ENCODE results near the gene GRAMD1C. TPM values are rescaled to one million over a fixed set of nuclear protein-coding genes. Genes with fewer than 3 reads are reported as not detected.

GRAMD1C gene
- 3.2 and 19.9 TPM in 2 replicates for total RNA-seq (2014; rRNA removed; shearing (Covaris generic))
- polyA plus RNA-seq (2016; fragmentation: Nextera tagmentation; extraction: Ambion mirVana) = 6.0 and 6.4 TPM in 2 replicates

- no peaks in the 10 kb centered on the region for H3K4me1 ChIP-seq (ENCODE audit: insufficient read depth)
- WGBS, 2 experiments (ENCODE audit: low coverage in 1 of 2, low lambda C conversion rate in 2 of 2, missing lambda C conversion rate in 2 of 2) = 0 to 1% methylated on average over 42 to 45 of the region's 48 CpGs
- peak within 1 kb of the TSS; percentile 85 for H3K9ac ChIP-seq
- TF ChIP-seq EZH2phosphoT487 (IDR thresholded peaks at IDR 0.05; ENCODE audit: insufficient read depth, low read depth) = no peak
- H4K20me1 ChIP-seq (ENCODE audit: insufficient read depth) = no peaks in the 10 kb centered on the region
- peak within 1 kb of the TSS; percentile 48 for H3K27ac ChIP-seq
- in situ Hi-C loops (cut with MboI) = no loop called here
- H3K4me3 ChIP-seq = peak within 1 kb of the TSS; percentile 92
- H2AFZ ChIP-seq = peak within 1 kb of the TSS; percentile 99
- no peaks in the 10 kb centered on the region for H3F3A ChIP-seq (ENCODE audit: insufficient read depth)
- no peaks in the 10 kb centered on the region for H3K9me3 ChIP-seq (ENCODE audit: low read depth)
- H3K4me2 ChIP-seq (ENCODE audit: unreplicated experiment) = peak within 1 kb of the TSS; percentile 86
- H3K36me3 ChIP-seq (ENCODE audit: low read depth) = no peaks in the 10 kb centered on the region
- H3K79me2 ChIP-seq (ENCODE audit: insufficient read depth) = no peaks in the 10 kb centered on the region
- no peaks in the 10 kb centered on the region for H3K27me3 ChIP-seq (replicated peaks; ENCODE audit: insufficient read depth)
- no peaks in the 10 kb centered on the region for H3K9me2 ChIP-seq (ENCODE audit: insufficient read depth)
- DNase-seq = peak; percentile 96
Observed at GRCh38 chr3:113838631-113839209, at the start of gene GRAMD1C. Gene GRAMD1C, plus strand, starts transcription at chr3:113838788. Its CDS starts 122 bp downstream, at chr3:113838910.

GRCh38 chr3:113791381-113791780 is 47.2 kb upstream of the GRAMD1C start:
- Histone ChIP-seq H4K20me1 (ENCODE audit: insufficient read depth) (no peaks in the 10 kb centered on the region), H3K9me3 (ENCODE audit: low read depth) (no peaks in the 10 kb centered on the region), H3K27me3 (replicated peaks; ENCODE audit: insufficient read depth) (no peaks in the 10 kb centered on the region), H3K27ac (no peak overlapping the region), H3K79me2 (ENCODE audit: insufficient read depth) (no peaks in the 10 kb centered on the region), H3K9ac (no peak overlapping the region), H3K9me2 (ENCODE audit: insufficient read depth) (no peaks in the 10 kb centered on the region), H3K4me2 (ENCODE audit: unreplicated experiment) (no peak overlapping the region), H3F3A (ENCODE audit: insufficient read depth) (no peaks in the 10 kb centered on the region), H2AFZ (no peak overlapping the region), H3K4me3 (no peak overlapping the region), H3K36me3 (ENCODE audit: low read depth) (peaks cover 25% of the 10 kb centered on the region; the same call in 1 of the 2 replicates), H3K4me1 (ENCODE audit: insufficient read depth) (peaks cover 9% of the 10 kb centered on the region; the same call in 1 of the 2 replicates)
- no peak for TF ChIP-seq EZH2 (IDR thresholded peaks at IDR 0.05; ENCODE audit: insufficient read depth, poor library complexity, severe bottlenecking)
- no peak for TF ChIP-seq EZH2phosphoT487 (IDR thresholded peaks at IDR 0.05; ENCODE audit: insufficient read depth, low read depth)
- in situ Hi-C loops (cut with MboI) = no loop called here
- peak; percentile 17 for DNase-seq

GRCh38 chr3:113794526-113794925 is 44.1 kb upstream of the GRAMD1C start:
- no peak overlapping the region for H3K4me2 ChIP-seq (ENCODE audit: unreplicated experiment)
- peaks cover 39% of the 10 kb centered on the region for H3K36me3 ChIP-seq (ENCODE audit: low read depth)
- no peak overlapping the region for H3K27ac ChIP-seq
- 87 to 93% methylated on average over 4 of the region's 4 CpGs for WGBS, 2 experiments (ENCODE audit: low coverage in 1 of 2, low lambda C conversion rate in 2 of 2, missing lambda C conversion rate in 2 of 2)
- TF ChIP-seq EZH2phosphoT487 (IDR thresholded peaks at IDR 0.05; ENCODE audit: insufficient read depth, low read depth) (no peak), EZH2 (IDR thresholded peaks at IDR 0.05; ENCODE audit: insufficient read depth, poor library complexity, severe bottlenecking) (no peak)
- H3K79me2 ChIP-seq (ENCODE audit: insufficient read depth) = no peaks in the 10 kb centered on the region
- H3K4me3 ChIP-seq = no peak overlapping the region
- in situ Hi-C loops (cut with MboI) = no loop called here
- H3K9me2 ChIP-seq (ENCODE audit: insufficient read depth) = no peaks in the 10 kb centered on the region
- H3K9ac ChIP-seq = no peak overlapping the region
- H2AFZ ChIP-seq = no peak overlapping the region
- H4K20me1 ChIP-seq (ENCODE audit: insufficient read depth) = no peaks in the 10 kb centered on the region
- no peaks in the 10 kb centered on the region for H3K9me3 ChIP-seq (ENCODE audit: low read depth)
- no peaks in the 10 kb centered on the region for H3K4me1 ChIP-seq (ENCODE audit: insufficient read depth)
- no peaks in the 10 kb centered on the region for H3K27me3 ChIP-seq (replicated peaks; ENCODE audit: insufficient read depth)
- no peaks in the 10 kb centered on the region for H3F3A ChIP-seq (ENCODE audit: insufficient read depth)
- no peak for DNase-seq

- Histone ChIP-seq H3K36me3 (ENCODE audit: low read depth) (peaks cover 45% of the 10 kb centered on the region), H3K9me3 (ENCODE audit: low read depth) (no peaks in the 10 kb centered on the region), H3K4me3 (no peak overlapping the region), H3K9me2 (ENCODE audit: insufficient read depth) (no peaks in the 10 kb centered on the region), H4K20me1 (ENCODE audit: insufficient read depth) (no peaks in the 10 kb centered on the region), H3K27me3 (replicated peaks; ENCODE audit: insufficient read depth) (no peaks in the 10 kb centered on the region), H3K4me1 (ENCODE audit: insufficient read depth) (no peaks in the 10 kb centered on the region), H3K9ac (no peak overlapping the region), H2AFZ (no peak overlapping the region), H3F3A (ENCODE audit: insufficient read depth) (no peaks in the 10 kb centered on the region), H3K4me2 (ENCODE audit: unreplicated experiment) (no peak overlapping the region), H3K79me2 (ENCODE audit: insufficient read depth) (no peaks in the 10 kb centered on the region), H3K27ac (no peak overlapping the region)
- no peak for TF ChIP-seq EZH2 (IDR thresholded peaks at IDR 0.05; ENCODE audit: insufficient read depth, poor library complexity, severe bottlenecking)
- no peak for TF ChIP-seq EZH2phosphoT487 (IDR thresholded peaks at IDR 0.05; ENCODE audit: insufficient read depth, low read depth)
- 88 to 91% methylated on average over 4 of the region's 4 CpGs for WGBS, 2 experiments (ENCODE audit: low coverage in 1 of 2, low lambda C conversion rate in 2 of 2, missing lambda C conversion rate in 2 of 2)
- in situ Hi-C loops (cut with MboI) = no loop called here
- DNase-seq = no peak
Observed at GRCh38 chr3:113795693-113796092, 42.9 kb upstream of the GRAMD1C start.

All from GM23248 (cell line).